Spleen (tissue), 11 donors: ENCODE measurements around the gene ARSK. TPM values are rescaled to one million over a fixed set of nuclear protein-coding genes. Genes with fewer than 3 reads are reported as not detected.

Source experiments
- DNase-seq: peaks from one replicate; pipeline ENCODE4 v3.0.0-alpha.2; 2020
- H3K27ac ChIP-seq, 8 donors: fragments of 200-600 bp; sonication (generic) in 7 of 8; 1 replicate in 4 of 8; 2 replicates in 4 of 8; pipeline versions ENCODE4 v1.5.0 to v1.8.0; 2016 to 2021; ENCODE audit warnings: inconsistent platforms in 4 of 8, mild to moderate bottlenecking in 4 of 8, moderate library complexity in 1 of 8
- H3K27me3 ChIP-seq, 7 donors: fragments of 200-600 bp; sonication (generic) in 6 of 7; replicated peaks in 1 of 7; 1 replicate in 4 of 7; 2 replicates in 3 of 7; pipeline versions ENCODE4 v1.5.0 to v1.8.0; 2016 to 2021; ENCODE audit warnings: inconsistent platforms in 3 of 7, mild to moderate bottlenecking in 1 of 7
- H3K36me3 ChIP-seq, 6 donors: fragments of 200-600 bp; sonication (generic) in 5 of 6; 1 replicate in 4 of 6; 2 replicates in 2 of 6; pipeline versions ENCODE4 v1.5.0 to v1.8.0; 2016 to 2021; ENCODE audit warnings: inconsistent platforms in 2 of 6
- H3K4me1 ChIP-seq, 6 donors: fragments of 200-600 bp; sonication (generic) in 5 of 6; 1 replicate in 3 of 6; 2 replicates in 3 of 6; pipeline versions ENCODE4 v1.5.0 to v1.8.0; 2016 to 2021; ENCODE audit warnings: inconsistent platforms in 3 of 6
- H3K4me3 ChIP-seq, 8 donors: fragments of 200-600 bp; sonication (generic) in 7 of 8; 1 replicate in 4 of 8; 2 replicates in 4 of 8; pipeline versions ENCODE4 v1.5.0 to v1.8.0; 2016 to 2021; ENCODE audit warnings: inconsistent platforms in 4 of 8, mild to moderate bottlenecking in 4 of 8, moderate library complexity in 2 of 8
- H3K9me3 ChIP-seq, 8 donors: fragments of 200-600 bp; sonication (generic) in 7 of 8; 1 replicate in 4 of 8; 2 replicates in 4 of 8; pipeline versions ENCODE4 v1.5.0 to v1.8.0; 2016 to 2021; ENCODE audit warnings: inconsistent platforms in 4 of 8
- CTCF ChIP-seq, 11 experiments: fragments of 200-600 bp in 7 of 11; fragments of 450-650 bp in 4 of 11; sonication (generic) in 4 of 11; IDR thresholded peaks in 8 of 11; conservative IDR thresholded peaks in 3 of 11; 1 replicate in 7 of 11; 2 replicates in 4 of 11; pipeline versions ENCODE4 v1.4.0 to v1.8.0; 2016 to 2021; ENCODE audit warnings: antibody characterized with exemption in 11 of 11, inconsistent platforms in 4 of 11, mild to moderate bottlenecking in 1 of 11
- POLR2A ChIP-seq, 3 donors: fragments of 450-650 bp; IDR thresholded peaks; one replicate each; pipeline ENCODE4 v1.5.1; 2017; ENCODE audit warnings: antibody characterized with exemption in 3 of 3, mild to moderate bottlenecking in 1 of 3
- POLR2AphosphoS5 ChIP-seq, 3 donors: sonication (generic); formaldehyde crosslinking; IDR thresholded peaks; one replicate each; pipeline ENCODE4 v1.5.1; 2017; ENCODE audit warnings: antibody characterized with exemption in 3 of 3
- WGBS, 5 donors: extraction: QIAGEN DNeasy Blood & Tissue Kit in 3 of 5; methylation state at CpG; one replicate each; pipeline versions ENCODE4 v1.1.5 to v1.1.7; 2013 to 2018; 5-methylcytosine and 5-hydroxymethylcytosine counted together
- intact Hi-C: fragments of 100-400 bp; cut with DNase I; formaldehyde crosslinking; loops from one replicate; pipeline ENCODE4 v1.15.0; 2023; ENCODE audit warnings: low total_unique reads
- polyA plus RNA-seq, 3 donors: library from polyadenylated mRNA; stranded (reverse); fragments of 200-250 nt; gene quantifications; one replicate each; pipeline ENCODE4 v1.2.1, GENCODE V29; 2013
- total RNA-seq, 7 donors: library from RNA; depleted of rRNA in 3 of 7; stranded (reverse); fragments of >200 nt in 3 of 7; fragmentation: NEBNext Ultra II Directional in 4 of 7; extraction: Animal tissue kit (Norgen Biotek cat#: 25700) in 4 of 7; gene quantifications; one replicate each; pipeline versions ENCODE4 v1.1.0 to v1.2.1, GENCODE V29; 2016 to 2021
- donor health status: healthy with polysubstance abuse.
- donor health status: DM: no; HTN: no; CAD: no; lungs with moderate emphysema.
- donor health status: DM: no; HTN: no; CAD: no.
- donor health status: Bipolar disorder and iron deficiency.
- donor health status: healthy.
- donor health status: DM: no; HTN: no; CAD: no.
- donor health status: DM: yes; HTN: yes; CAD: no.

ARSK gene
- total and polyA plus RNA-seq, 10 donors, result 1.6 to 7.9 (median 3.2) TPM

GRCh38 chr5:95609711-95610110, 54.8 kb downstream of the ARSK start:
- H3K9me3 ChIP-seq, result peaks cover 0 to 21% (median 16%) of the 10 kb centered on the region in 8 donors
- H3K36me3 ChIP-seq, result peaks cover 0 to 4% (median 0%) of the 10 kb centered on the region in 6 donors
- H3K27ac ChIP-seq, result no peak overlapping the region
- no peaks in the 10 kb centered on the region for H3K4me1 ChIP-seq
- no peak for DNase-seq
- intact Hi-C loops, result no loop called here
- H3K4me3 ChIP-seq, result no peak overlapping the region
- TF ChIP-seq POLR2AphosphoS5 (IDR thresholded peaks at IDR 0.05) (no peak), POLR2A (IDR thresholded peaks at IDR 0.05) (no peak), CTCF (IDR thresholded peaks at IDR 0.05 in 8 of 11, conservative IDR thresholded peaks at IDR 0.05 in 3 of 11) (no peak)
- 63 to 91% (median 81%) methylated on average over 3 of the region's 3 CpGs for WGBS, 5 donors
- no peaks in the 10 kb centered on the region for H3K27me3 ChIP-seq

GRCh38 chr5:95610546-95610945, 55.6 kb downstream of the ARSK start:
- no peak for DNase-seq
- Histone ChIP-seq H3K27ac (no peak overlapping the region), H3K4me1 (no peaks in the 10 kb centered on the region), H3K9me3 (peaks cover 0 to 21% (median 16%) of the 10 kb centered on the region in 8 donors), H3K36me3 (peaks cover 0 to 4% (median 0%) of the 10 kb centered on the region in 6 donors), H3K27me3 (no peaks in the 10 kb centered on the region), H3K4me3 (no peak overlapping the region)
- 95 to 98% (median 96%) methylated on average over 7 of the region's 7 CpGs for WGBS, 5 donors
- intact Hi-C loops, result no loop called here
- TF ChIP-seq POLR2A (IDR thresholded peaks at IDR 0.05) (no peak), POLR2AphosphoS5 (IDR thresholded peaks at IDR 0.05) (no peak), CTCF (IDR thresholded peaks at IDR 0.05 in 8 of 11, conservative IDR thresholded peaks at IDR 0.05 in 3 of 11) (no peak)

DNA sequence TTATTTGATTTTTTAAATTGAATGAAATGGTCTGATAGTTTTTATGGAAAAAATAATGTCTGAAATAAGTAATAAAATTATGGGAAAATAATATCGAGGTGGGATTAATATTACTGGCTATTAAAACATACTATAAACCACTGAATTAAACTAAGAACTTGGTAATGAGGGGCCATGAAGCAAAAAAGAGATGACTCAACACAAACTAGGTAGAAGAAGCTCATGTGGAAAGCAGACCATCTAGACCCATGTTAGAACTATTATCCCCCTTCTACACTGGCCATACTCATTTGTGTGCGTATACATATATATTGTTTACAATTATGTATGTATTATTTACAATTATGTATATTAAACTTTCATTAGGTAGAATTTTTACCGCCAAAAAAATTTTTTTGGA, 56.5 kb downstream of the ARSK start:
- intact Hi-C loops, result no loop called here
- DNase-seq, result no peak
- WGBS, 5 donors, result 94 to 96% (median 94%) methylated on average over 3 of the region's 3 CpGs
- TF ChIP-seq POLR2AphosphoS5 (IDR thresholded peaks at IDR 0.05) (no peak), POLR2A (IDR thresholded peaks at IDR 0.05) (no peak), CTCF (IDR thresholded peaks at IDR 0.05 in 8 of 11, conservative IDR thresholded peaks at IDR 0.05 in 3 of 11) (no peak)
- Histone ChIP-seq H3K9me3 (peaks cover 0 to 21% (median 16%) of the 10 kb centered on the region in 8 donors), H3K4me3 (no peak overlapping the region), H3K27ac (no peak overlapping the region), H3K4me1 (no peaks in the 10 kb centered on the region), H3K27me3 (no peaks in the 10 kb centered on the region), H3K36me3 (peaks cover 0 to 4% (median 0%) of the 10 kb centered on the region in 6 donors)

DNA sequence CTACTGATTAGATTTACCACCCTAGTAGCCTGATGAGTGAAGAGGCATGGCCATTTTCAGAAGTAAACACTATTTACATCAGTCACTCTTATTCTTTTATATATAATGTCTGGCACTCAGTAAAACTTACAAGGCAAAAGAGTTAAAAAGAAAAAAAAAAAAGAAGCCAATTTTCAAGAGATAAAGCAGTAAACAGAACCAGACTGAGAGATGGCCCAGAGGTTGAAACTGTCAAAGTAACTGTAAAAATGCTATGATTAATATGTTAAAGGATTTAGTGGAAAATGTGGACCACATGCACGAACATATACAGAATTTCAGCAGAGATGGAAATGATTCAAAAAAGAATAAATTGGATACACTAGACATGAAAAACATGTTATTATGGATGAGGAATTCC, 58.6 kb downstream of the ARSK start:
- intact Hi-C loops, result no loop called here
- Histone ChIP-seq H3K9me3 (peaks cover 0 to 21% (median 16%) of the 10 kb centered on the region in 8 donors), H3K4me1 (no peaks in the 10 kb centered on the region), H3K36me3 (peaks cover 0 to 4% (median 0%) of the 10 kb centered on the region in 6 donors), H3K27me3 (no peaks in the 10 kb centered on the region), H3K4me3 (no peak overlapping the region), H3K27ac (no peak overlapping the region)
- TF ChIP-seq POLR2A (IDR thresholded peaks at IDR 0.05), result no peak
- no peak for TF ChIP-seq POLR2AphosphoS5 (IDR thresholded peaks at IDR 0.05)
- no peak for TF ChIP-seq CTCF (IDR thresholded peaks at IDR 0.05 in 8 of 11, conservative IDR thresholded peaks at IDR 0.05 in 3 of 11)
- DNase-seq, result no peak
- WGBS, 5 donors, result 91 to 100% (median 96%) methylated on average over 1 of the region's 1 CpG
